Nucleus accumbens (tissue), 56 donors: ENCODE data around the gene LPAR1.

Source experiments
- DNase-seq, 56 donors: peaks; one replicate each; lab custom pipeline; 2025; lab: John Stamatoyannopoulos, UW

LPAR1 gene

GRCh38 chr9:111037708-111038330, 451 bp downstream of the LPAR1 start:
- peak in 16 of 56 donors; percentile 13 to 67 (median 44) for DNase-seq

GRCh38 chr9:111037356-111037707, 938 bp downstream of the LPAR1 start:
- DNase-seq: peak in 4 of 56 donors; percentile 12 to 55 (median 35)

GRCh38 chr9:111036946-111037345, 1.3 kb downstream of the LPAR1 start:
- DNase-seq: no peak

GRCh38 chr9:111036429-111036789, 1.9 kb downstream of the LPAR1 start:
- peak in 50 of 56 donors; percentile 6 to 84 (median 56) for DNase-seq

GRCh38 chr9:111035543-111036428, 2.5 kb downstream of the LPAR1 start:
- DNase-seq: no peak

GRCh38 chr9:111034898-111035539, 3.3 kb downstream of the LPAR1 start:
- peak in 8 of 56 donors; percentile 1 to 32 (median 10) for DNase-seq

GRCh38 chr9:111034170-111034897, 3.9 kb downstream of the LPAR1 start:
- no peak for DNase-seq

GRCh38 chr9:111030492-111030891, 7.8 kb downstream of the LPAR1 start:
- peak in 7 of 56 donors; percentile 3 to 50 (median 15) for DNase-seq

GRCh38 chr9:111029260-111029659, 9.0 kb downstream of the LPAR1 start:
- no peak for DNase-seq

GRCh38 chr9:111027798-111028197, 10.5 kb downstream of the LPAR1 start:
- DNase-seq: no peak

GRCh38 chr9:111023128-111023527, 15.1 kb downstream of the LPAR1 start:
- no peak for DNase-seq

GRCh38 chr9:111020594-111020993, 17.7 kb downstream of the LPAR1 start:
- DNase-seq: no peak

GRCh38 chr9:111016426-111017045, 21.7 kb downstream of the LPAR1 start:
- DNase-seq: no peak

GRCh38 chr9:111016016-111016415, 22.3 kb downstream of the LPAR1 start:
- no peak for DNase-seq

- no peak for DNase-seq
Observed at GRCh38 chr9:111013707-111014106, 24.6 kb downstream of the LPAR1 start.

GRCh38 chr9:111013250-111013649, 25.0 kb downstream of the LPAR1 start:
- no peak for DNase-seq

- no peak for DNase-seq
Observed at GRCh38 chr9:111008158-111009075, 29.9 kb downstream of the LPAR1 start.

GRCh38 chr9:111005746-111006470, 32.4 kb downstream of the LPAR1 start:
- no peak for DNase-seq

GRCh38 chr9:111004936-111005335, 33.3 kb downstream of the LPAR1 start:
- DNase-seq: no peak
